Adipocyte (in vitro differentiated cells): Measurements from ENCODE around the gene SHISA5.

Source experiments
- DNase-seq: peaks from one replicate; pipeline ENCODE4 v3.0.0-alpha.2; 2015; ENCODE audit warnings: low read depth
- H3K27me3 ChIP-seq: replicated peaks from 2 replicates; pipeline ENCODE4 v1.7.0; 2013; ENCODE audit warnings: mild to moderate bottlenecking, low read length, moderate library complexity; ENCODE audit not compliant: control insufficient read depth, insufficient read depth
- H3K36me3 ChIP-seq: 2 replicates; pipeline ENCODE4 v1.7.0; 2013; ENCODE audit warnings: low read length, mild to moderate bottlenecking, moderate library complexity; ENCODE audit not compliant: control insufficient read depth, insufficient read depth, severe bottlenecking
- H3K4me1 ChIP-seq: 2 replicates; pipeline ENCODE4 v1.7.0; 2013; ENCODE audit warnings: mild to moderate bottlenecking, low read length, moderate library complexity; ENCODE audit not compliant: control insufficient read depth, insufficient read depth
- H3K4me3 ChIP-seq: 2 replicates; pipeline ENCODE4 v1.7.0; 2013; ENCODE audit warnings: mild to moderate bottlenecking, low read length, moderate library complexity
- H3K9ac ChIP-seq: 2 replicates; pipeline ENCODE4 v1.7.0; 2013; ENCODE audit warnings: mild to moderate bottlenecking, low read length, moderate library complexity
- H3K9me3 ChIP-seq: 2 replicates; pipeline ENCODE4 v1.7.0; 2013; ENCODE audit warnings: mild to moderate bottlenecking, low read length, moderate library complexity; ENCODE audit not compliant: control insufficient read depth

Gene SHISA5

DNA sequence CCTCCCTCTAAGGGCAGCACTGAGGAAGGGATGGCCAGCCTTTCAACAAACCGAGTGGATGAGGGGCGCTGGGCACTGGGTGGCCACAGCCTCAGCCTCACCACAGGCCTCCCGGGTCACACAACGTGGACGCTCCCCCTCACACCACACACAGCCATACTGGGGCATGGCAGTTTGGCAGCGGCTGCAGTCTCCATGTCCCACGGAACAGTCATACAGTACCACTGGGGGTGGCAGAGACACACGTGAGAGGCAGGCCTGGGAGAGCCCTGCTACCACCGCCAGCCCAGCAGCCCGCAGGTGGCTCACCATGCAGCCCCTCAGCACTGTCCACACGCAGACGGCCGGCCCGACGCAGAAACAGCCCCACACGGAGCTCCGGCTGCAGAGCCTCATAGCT is 85.8 kb downstream of the SHISA5 start:
- DNase-seq, result no peak
- no peak overlapping the region for H3K4me3 ChIP-seq
- H3K9me3 ChIP-seq, result no peaks in the 10 kb centered on the region
- peaks cover 65% of the 10 kb centered on the region for H3K36me3 ChIP-seq
- no peaks in the 10 kb centered on the region for H3K4me1 ChIP-seq
- H3K9ac ChIP-seq, result no peak overlapping the region
- no peaks in the 10 kb centered on the region for H3K27me3 ChIP-seq
